ENCODE measurements around the gene CCNY. TPM values are rescaled to one million over a fixed set of nuclear protein-coding genes. Genes with fewer than 3 reads are reported as not detected.
A peak's percentile ranks its signal among the peaks of the same experiment; 100 is the strongest.

CCNY gene
- total and polyA plus RNA-seq, 2 of the 13 experiments (the other 11 are each of a cell fraction or from before 2014, with no cell fraction given) = 48.2 to 54.7 TPM

GRCh38 chr10:35447693-35448407, 111.5 kb downstream of the CCNY start (continued):
- TF ChIP-seq HMG20B (CRISPR knock-in tag; conservative IDR thresholded peaks at IDR 0.05) = 0 out of 2 replicates have a peak, but pooled peaks have one; percentile 5
- peak; percentile 29; the same call in 1 of the 2 replicates for TF ChIP-seq TSC22D2 (CRISPR knock-in tag; IDR thresholded peaks at IDR 0.05; ENCODE audit: borderline replicate concordance)
- peak; percentile 32; the same call in 1 of the 2 replicates for TF ChIP-seq HMG20A (CRISPR knock-in tag; IDR thresholded peaks at IDR 0.05; ENCODE audit: borderline replicate concordance)
- no peak for TF ChIP-seq ZNF672 (CRISPR knock-in tag; IDR thresholded peaks at IDR 0.05)
- peak; percentile 8; the same call in 1 of the 2 replicates for TF ChIP-seq UBTF (CRISPR knock-in tag; IDR thresholded peaks at IDR 0.05)
- TF ChIP-seq TRAFD1 (CRISPR knock-in tag; IDR thresholded peaks at IDR 0.05; ENCODE audit: borderline replicate concordance) = no peak
- TF ChIP-seq ZNF792 (CRISPR knock-in tag; IDR thresholded peaks at IDR 0.05) = peak; percentile 77; the same call in 1 of the 2 replicates
- TF ChIP-seq SMAD1 (CRISPR knock-in tag; IDR thresholded peaks at IDR 0.05; ENCODE audit: borderline replicate concordance, low read depth) = no peak
- no peak for TF ChIP-seq AGO2 (optimal IDR thresholded peaks at IDR 0.05; ENCODE audit: low read depth, low read length)
- no peak for TF ChIP-seq ZNF468 (CRISPR knock-in tag; IDR thresholded peaks at IDR 0.05)
- TF ChIP-seq ZNF605 (CRISPR knock-in tag; IDR thresholded peaks at IDR 0.05) = no peak
- no peak for TF ChIP-seq SP2 (CRISPR knock-in tag; IDR thresholded peaks at IDR 0.05)
- peak; percentile 78 for TF ChIP-seq SALL1 (CRISPR knock-in tag; IDR thresholded peaks at IDR 0.05)
- no peak for TF ChIP-seq POLR2AphosphoS2 (IDR thresholded peaks at IDR 0.05; ENCODE audit: low read depth, low read length)
- TF ChIP-seq RBM39 (IDR thresholded peaks at IDR 0.05; ENCODE audit: low read depth, low read length, poor library complexity, severe bottlenecking) = no peak
- TF ChIP-seq KDM6A (CRISPR knock-in tag; IDR thresholded peaks at IDR 0.05; ENCODE audit: low read depth) = no peak; the same call in 1 of the 2 replicates
- TF ChIP-seq ZFX (CRISPR knock-in tag; IDR thresholded peaks at IDR 0.05; ENCODE audit: low read depth) = peak; percentile 29; the same call in 1 of the 2 replicates
- no peak for TF ChIP-seq ZNF431 (CRISPR knock-in tag; IDR thresholded peaks at IDR 0.05; ENCODE audit: borderline replicate concordance, low read depth)
- TF ChIP-seq ZNF512B (CRISPR knock-in tag; IDR thresholded peaks at IDR 0.05; ENCODE audit: borderline replicate concordance) = no peak
- no peak for TF ChIP-seq ZFP36L2 (CRISPR knock-in tag; IDR thresholded peaks at IDR 0.05)
- no peak for TF ChIP-seq GLMP (CRISPR knock-in tag; IDR thresholded peaks at IDR 0.05; ENCODE audit: borderline replicate concordance)
- TF ChIP-seq ZNF816 (CRISPR knock-in tag; IDR thresholded peaks at IDR 0.05; ENCODE audit: borderline replicate concordance) = no peak

Data from HepG2 (cell line).